DOHH2 (cell line): ENCODE data around the gene CAMTA1.

ENCODE experiments used
- EZH2phosphoT487 ChIP-seq: fragments of 200-600 bp; sonication (generic); IDR thresholded peaks from 2 replicates; pipeline ENCODE4 v1.6.1; 2017; ENCODE audit warnings: borderline replicate concordance, mild to moderate bottlenecking, antibody characterized with exemption, low read length, moderate library complexity, mixed read lengths
- TF ChIP-seq, protein P1 (sequence below): fragments of 200-600 bp; sonication (generic); IDR thresholded peaks from one replicate; pipeline ENCODE4 v1.5.1; 2014; ENCODE audit warnings: antibody characterized with exemption, mild to moderate bottlenecking, low read depth, low read length; ENCODE audit not compliant: poor library complexity, severe bottlenecking

GRCh38 chr1:7642418-7642704 lies 857.1 kb downstream of the CAMTA1 start:
- TF ChIP-seq, protein P1, sequence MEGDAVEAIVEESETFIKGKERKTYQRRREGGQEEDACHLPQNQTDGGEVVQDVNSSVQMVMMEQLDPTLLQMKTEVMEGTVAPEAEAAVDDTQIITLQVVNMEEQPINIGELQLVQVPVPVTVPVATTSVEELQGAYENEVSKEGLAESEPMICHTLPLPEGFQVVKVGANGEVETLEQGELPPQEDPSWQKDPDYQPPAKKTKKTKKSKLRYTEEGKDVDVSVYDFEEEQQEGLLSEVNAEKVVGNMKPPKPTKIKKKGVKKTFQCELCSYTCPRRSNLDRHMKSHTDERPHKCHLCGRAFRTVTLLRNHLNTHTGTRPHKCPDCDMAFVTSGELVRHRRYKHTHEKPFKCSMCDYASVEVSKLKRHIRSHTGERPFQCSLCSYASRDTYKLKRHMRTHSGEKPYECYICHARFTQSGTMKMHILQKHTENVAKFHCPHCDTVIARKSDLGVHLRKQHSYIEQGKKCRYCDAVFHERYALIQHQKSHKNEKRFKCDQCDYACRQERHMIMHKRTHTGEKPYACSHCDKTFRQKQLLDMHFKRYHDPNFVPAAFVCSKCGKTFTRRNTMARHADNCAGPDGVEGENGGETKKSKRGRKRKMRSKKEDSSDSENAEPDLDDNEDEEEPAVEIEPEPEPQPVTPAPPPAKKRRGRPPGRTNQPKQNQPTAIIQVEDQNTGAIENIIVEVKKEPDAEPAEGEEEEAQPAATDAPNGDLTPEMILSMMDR, result no peak
- TF ChIP-seq EZH2phosphoT487, result no peak
